ENCODE results near the gene ZSWIM1.

ZSWIM1 gene

DNA sequence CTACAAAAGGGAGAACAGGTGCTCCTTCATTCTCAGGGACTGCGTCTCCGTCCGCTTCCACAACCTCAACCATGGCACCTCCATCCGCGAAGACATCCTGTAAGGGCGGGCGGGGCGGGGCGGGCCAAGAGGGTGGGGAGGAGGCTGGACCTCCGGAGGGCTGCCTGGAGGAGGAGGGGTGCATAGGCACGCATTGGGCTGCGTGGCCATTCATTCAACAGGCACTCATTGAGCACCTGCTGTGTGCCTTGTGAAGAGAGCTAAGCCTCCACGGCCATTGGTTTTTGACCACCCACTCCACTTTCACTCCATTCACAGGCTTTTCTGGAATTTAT is 23.2 kb upstream of the ZSWIM1 start:
- H3K4me3 ChIP-seq (ENCODE audit: low read length), result peak overlapping the region; percentile 92
- no peaks in the 10 kb centered on the region for H3K27me3 ChIP-seq (replicated peaks; ENCODE audit: control insufficient read depth, insufficient read depth, low read length)
- peaks cover 28% of the 10 kb centered on the region for H3K4me1 ChIP-seq (ENCODE audit: control insufficient read depth, insufficient read depth, low read length)
- H3K9me3 ChIP-seq (ENCODE audit: control insufficient read depth, low read length), result no peaks in the 10 kb centered on the region
- no peak for DNase-seq (ENCODE audit: low read depth)
- peaks cover 7% of the 10 kb centered on the region for H3K36me3 ChIP-seq (ENCODE audit: control insufficient read depth, insufficient read depth, low read length, severe bottlenecking)
- H3K9ac ChIP-seq (ENCODE audit: low read length), result peak overlapping the region; percentile 93

DNA sequence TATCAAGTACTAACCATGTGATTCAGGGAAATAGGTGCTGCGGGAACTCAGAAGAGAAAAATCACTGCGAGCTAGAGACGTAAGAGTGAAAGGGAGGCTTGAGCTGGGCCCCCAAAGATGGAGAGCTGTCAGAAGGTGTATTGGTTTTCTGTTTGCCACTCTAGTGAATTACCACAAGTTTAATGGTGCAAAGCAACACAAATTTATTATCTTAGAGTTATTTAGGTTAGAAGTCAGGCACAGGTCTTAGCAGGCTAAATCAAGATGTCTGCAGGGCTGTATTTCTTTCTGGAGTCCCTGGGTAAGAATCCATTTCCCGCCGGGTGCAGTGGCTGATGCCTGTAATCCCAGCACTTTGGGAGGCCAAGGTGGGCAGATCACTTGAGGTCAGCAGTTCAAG is 21.1 kb upstream of the ZSWIM1 start:
- DNase-seq (ENCODE audit: low read depth), result no peak

GRCh38 chr20:45860560-45861220 is 20.3 kb upstream of the ZSWIM1 start:
- Histone ChIP-seq H3K36me3 (ENCODE audit: control insufficient read depth, insufficient read depth, low read length, severe bottlenecking) (no peaks in the 10 kb centered on the region), H3K4me1 (ENCODE audit: control insufficient read depth, insufficient read depth, low read length) (peaks cover 24% of the 10 kb centered on the region), H3K9ac (ENCODE audit: low read length) (no peak overlapping the region), H3K4me3 (ENCODE audit: low read length) (no peak overlapping the region), H3K9me3 (ENCODE audit: control insufficient read depth, low read length) (no peaks in the 10 kb centered on the region), H3K27me3 (replicated peaks; ENCODE audit: control insufficient read depth, insufficient read depth, low read length) (no peaks in the 10 kb centered on the region)
- DNase-seq (ENCODE audit: low read depth), result no peak

More for the DNA sequence above, 21.1 kb upstream of the ZSWIM1 start:
- no peak overlapping the region for H3K9ac ChIP-seq (ENCODE audit: low read length)
- no peaks in the 10 kb centered on the region for H3K9me3 ChIP-seq (ENCODE audit: control insufficient read depth, low read length)
- no peak overlapping the region for H3K4me3 ChIP-seq (ENCODE audit: low read length)
- H3K27me3 ChIP-seq (replicated peaks; ENCODE audit: control insufficient read depth, insufficient read depth, low read length), result no peaks in the 10 kb centered on the region
- no peaks in the 10 kb centered on the region for H3K36me3 ChIP-seq (ENCODE audit: control insufficient read depth, insufficient read depth, low read length, severe bottlenecking)
- peaks cover 27% of the 10 kb centered on the region for H3K4me1 ChIP-seq (ENCODE audit: control insufficient read depth, insufficient read depth, low read length)

GRCh38 chr20:45861221-45862075 is 19.6 kb upstream of the ZSWIM1 start:
- Histone ChIP-seq H3K36me3 (ENCODE audit: control insufficient read depth, insufficient read depth, low read length, severe bottlenecking) (no peaks in the 10 kb centered on the region), H3K9ac (ENCODE audit: low read length) (no peak overlapping the region), H3K4me1 (ENCODE audit: control insufficient read depth, insufficient read depth, low read length) (peaks cover 16% of the 10 kb centered on the region), H3K27me3 (replicated peaks; ENCODE audit: control insufficient read depth, insufficient read depth, low read length) (no peaks in the 10 kb centered on the region), H3K4me3 (ENCODE audit: low read length) (no peak overlapping the region), H3K9me3 (ENCODE audit: control insufficient read depth, low read length) (no peaks in the 10 kb centered on the region)
- DNase-seq (ENCODE audit: low read depth), result no peak

DNA sequence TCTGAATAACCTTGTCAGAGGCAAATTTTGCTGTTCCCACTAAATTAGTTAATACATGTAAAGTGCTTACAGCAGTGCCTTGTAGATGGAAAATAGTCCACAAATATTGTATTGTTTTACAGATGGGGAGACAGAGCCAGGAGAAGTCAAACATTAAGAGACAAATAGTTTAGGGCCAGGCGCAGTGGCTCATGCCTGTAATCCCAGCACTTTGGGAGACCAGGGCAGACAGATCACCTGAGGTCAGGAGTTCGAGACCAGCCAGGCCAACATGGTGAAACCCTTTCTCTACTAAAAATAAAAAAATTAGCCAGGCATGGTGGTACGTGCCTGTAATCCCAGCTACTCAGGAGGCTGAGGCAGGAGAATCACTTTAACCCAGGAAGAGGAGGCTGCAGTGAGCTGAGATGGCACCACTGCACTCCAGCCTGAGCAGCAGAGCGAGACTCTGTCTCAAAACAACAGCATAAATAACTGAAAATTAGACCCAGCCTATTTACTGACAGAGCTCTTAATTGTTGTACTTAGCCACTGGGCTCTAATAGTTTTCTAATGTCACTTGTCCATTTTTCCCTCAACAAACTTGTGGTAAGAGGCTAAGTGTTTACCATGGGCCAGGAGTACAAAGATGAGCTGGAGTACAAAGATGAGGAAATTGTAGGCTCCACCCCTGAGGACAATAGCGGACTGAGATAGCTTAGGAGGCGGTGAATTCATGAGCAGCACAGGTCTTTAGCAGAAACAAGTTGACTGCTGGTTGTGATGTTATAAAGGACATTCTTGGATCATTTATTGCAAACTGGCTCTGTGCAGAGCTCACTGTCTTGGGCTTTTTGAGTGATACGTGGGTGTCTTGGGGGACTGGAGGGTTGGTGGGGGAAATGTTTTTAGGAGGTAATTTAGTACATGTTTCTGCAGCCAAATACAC is 17.2 kb upstream of the ZSWIM1 start:
- H3K27me3 ChIP-seq (replicated peaks; ENCODE audit: control insufficient read depth, insufficient read depth, low read length), result no peaks in the 10 kb centered on the region
- no peak overlapping the region for H3K4me3 ChIP-seq (ENCODE audit: low read length)
- H3K9ac ChIP-seq (ENCODE audit: low read length), result no peak overlapping the region
- no peaks in the 10 kb centered on the region for H3K9me3 ChIP-seq (ENCODE audit: control insufficient read depth, low read length)
- DNase-seq (ENCODE audit: low read depth), result no peak
- H3K4me1 ChIP-seq (ENCODE audit: control insufficient read depth, insufficient read depth, low read length), result peaks cover 16% of the 10 kb centered on the region
- H3K36me3 ChIP-seq (ENCODE audit: control insufficient read depth, insufficient read depth, low read length, severe bottlenecking), result no peaks in the 10 kb centered on the region

GRCh38 chr20:45866454-45866853 is 14.6 kb upstream of the ZSWIM1 start:
- H3K27me3 ChIP-seq (replicated peaks; ENCODE audit: control insufficient read depth, insufficient read depth, low read length), result no peaks in the 10 kb centered on the region
- no peaks in the 10 kb centered on the region for H3K9me3 ChIP-seq (ENCODE audit: control insufficient read depth, low read length)
- H3K9ac ChIP-seq (ENCODE audit: low read length), result no peak overlapping the region
- DNase-seq (ENCODE audit: low read depth), result no peak
- H3K4me3 ChIP-seq (ENCODE audit: low read length), result no peak overlapping the region
- peaks cover 12% of the 10 kb centered on the region for H3K4me1 ChIP-seq (ENCODE audit: control insufficient read depth, insufficient read depth, low read length)
- H3K36me3 ChIP-seq (ENCODE audit: control insufficient read depth, insufficient read depth, low read length, severe bottlenecking), result no peaks in the 10 kb centered on the region

- peaks cover 12% of the 10 kb centered on the region for H3K4me1 ChIP-seq (ENCODE audit: control insufficient read depth, insufficient read depth, low read length)
- peak overlapping the region; percentile 41 for H3K9ac ChIP-seq (ENCODE audit: low read length)
- no peak for DNase-seq (ENCODE audit: low read depth)
- H3K9me3 ChIP-seq (ENCODE audit: control insufficient read depth, low read length), result no peaks in the 10 kb centered on the region
- H3K36me3 ChIP-seq (ENCODE audit: control insufficient read depth, insufficient read depth, low read length, severe bottlenecking), result no peaks in the 10 kb centered on the region
- H3K4me3 ChIP-seq (ENCODE audit: low read length), result no peak overlapping the region
- no peaks in the 10 kb centered on the region for H3K27me3 ChIP-seq (replicated peaks; ENCODE audit: control insufficient read depth, insufficient read depth, low read length)
Observed at GRCh38 chr20:45867136-45867818, 13.8 kb upstream of the ZSWIM1 start.

GRCh38 chr20:45867819-45868176 is 13.2 kb upstream of the ZSWIM1 start:
- no peaks in the 10 kb centered on the region for H3K36me3 ChIP-seq (ENCODE audit: control insufficient read depth, insufficient read depth, low read length, severe bottlenecking)
- no peaks in the 10 kb centered on the region for H3K27me3 ChIP-seq (replicated peaks; ENCODE audit: control insufficient read depth, insufficient read depth, low read length)
- DNase-seq (ENCODE audit: low read depth), result peak; percentile 34
- no peak overlapping the region for H3K4me3 ChIP-seq (ENCODE audit: low read length)
- H3K9ac ChIP-seq (ENCODE audit: low read length), result peak overlapping the region; percentile 41
- H3K9me3 ChIP-seq (ENCODE audit: control insufficient read depth, low read length), result no peaks in the 10 kb centered on the region
- H3K4me1 ChIP-seq (ENCODE audit: control insufficient read depth, insufficient read depth, low read length), result peaks cover 12% of the 10 kb centered on the region

DNA sequence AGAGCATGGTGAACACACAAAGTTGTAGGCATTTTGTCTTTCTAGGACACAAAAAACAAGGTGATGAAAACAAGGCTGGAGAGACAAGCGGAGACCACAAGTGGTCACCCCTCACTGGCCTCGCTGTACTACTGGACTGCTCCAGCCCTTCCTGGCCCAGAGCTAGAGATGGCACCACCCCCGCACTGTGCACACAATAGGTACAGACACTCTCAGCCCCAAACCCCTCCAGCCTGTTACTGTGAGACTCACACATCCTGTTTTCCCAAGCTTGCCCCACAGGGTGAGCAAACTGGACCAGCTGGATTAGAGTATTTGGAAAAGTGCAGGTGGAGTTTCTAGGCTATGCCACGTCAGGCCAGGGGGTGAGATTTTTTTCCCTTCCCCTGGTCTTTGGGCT is 8.4 kb upstream of the ZSWIM1 start:
- Histone ChIP-seq H3K4me3 (ENCODE audit: low read length) (no peak overlapping the region), H3K27me3 (replicated peaks; ENCODE audit: control insufficient read depth, insufficient read depth, low read length) (no peaks in the 10 kb centered on the region), H3K4me1 (ENCODE audit: control insufficient read depth, insufficient read depth, low read length) (peaks cover 7% of the 10 kb centered on the region), H3K9ac (ENCODE audit: low read length) (no peak overlapping the region), H3K9me3 (ENCODE audit: control insufficient read depth, low read length) (no peaks in the 10 kb centered on the region), H3K36me3 (ENCODE audit: control insufficient read depth, insufficient read depth, low read length, severe bottlenecking) (peaks cover 10% of the 10 kb centered on the region)
- DNase-seq (ENCODE audit: low read depth), result no peak

DNA sequence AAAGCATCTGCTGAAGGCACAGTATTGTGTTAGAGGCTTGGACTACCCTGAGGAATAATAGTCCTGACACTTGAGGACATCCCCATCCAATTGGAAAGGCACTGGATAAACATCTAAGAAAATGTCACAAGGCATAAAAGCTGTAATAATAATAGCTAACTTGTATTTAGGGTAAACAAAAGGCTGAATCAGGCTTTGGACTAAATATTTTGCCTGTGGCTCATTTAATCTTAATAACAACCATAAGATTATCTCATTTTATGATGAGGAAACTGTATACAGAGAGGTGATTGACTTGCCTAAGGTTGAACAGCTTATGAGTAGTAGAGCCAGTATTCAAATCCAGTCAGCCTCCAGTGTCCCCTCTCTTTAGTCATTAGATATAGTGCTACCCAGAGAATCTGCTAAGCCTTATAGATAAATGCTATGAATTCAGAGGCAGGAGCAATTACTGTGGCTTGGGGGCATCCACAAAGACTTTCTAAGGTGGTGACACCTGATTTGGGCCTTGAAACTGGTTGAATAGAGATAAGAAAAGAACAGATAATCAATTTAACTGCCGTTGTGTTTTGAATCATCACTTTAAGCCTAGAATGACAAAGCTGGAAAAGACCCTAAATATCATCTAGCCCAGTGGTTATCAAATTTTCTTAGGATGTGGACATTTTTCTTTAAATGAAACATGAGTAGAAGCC is 7.5 kb upstream of the ZSWIM1 start:
- no peak for DNase-seq (ENCODE audit: low read depth)
- Histone ChIP-seq H3K27me3 (replicated peaks; ENCODE audit: control insufficient read depth, insufficient read depth, low read length) (no peaks in the 10 kb centered on the region), H3K4me1 (ENCODE audit: control insufficient read depth, insufficient read depth, low read length) (peaks cover 7% of the 10 kb centered on the region), H3K9ac (ENCODE audit: low read length) (no peak overlapping the region), H3K36me3 (ENCODE audit: control insufficient read depth, insufficient read depth, low read length, severe bottlenecking) (peaks cover 10% of the 10 kb centered on the region), H3K4me3 (ENCODE audit: low read length) (no peak overlapping the region), H3K9me3 (ENCODE audit: control insufficient read depth, low read length) (no peaks in the 10 kb centered on the region)
